Skeletal muscle tissue (tissue), 1 donor: ENCODE results near the gene PRR29. TPM values are rescaled to one million over a fixed set of nuclear protein-coding genes. Genes with fewer than 3 reads are reported as not detected.

Experiments
- total RNA-seq: library from RNA; depleted of rRNA; stranded (reverse); fragments of >200 nt; gene quantifications from one replicate; pipeline ENCODE4 v1.2.3, GENCODE V29; 2014

Gene PRR29
- total RNA-seq, 1 donor from 2014 or later: not detected

Other genes with a start within 250 kb of the PRR29 start
- gene CCDC47, start 224.8 kb upstream of the PRR29 start, total RNA-seq: 43.8 TPM
- gene DDX42, start 224.2 kb upstream of the PRR29 start, total RNA-seq: 69.9 TPM
- gene PSMC5, start 170.9 kb upstream of the PRR29 start, total RNA-seq: 41.2 TPM
- gene FTSJ3, start 170.7 kb upstream of the PRR29 start, total RNA-seq: 62.6 TPM
- 44.4 TPM for gene SMARCD2, start 155.7 kb upstream of the PRR29 start, total RNA-seq
- gene CSH2, start 124.7 kb upstream of the PRR29 start, total RNA-seq: not detected
- gene GH2, start 116.4 kb upstream of the PRR29 start, total RNA-seq: not detected
- gene CSH1, start 101.8 kb upstream of the PRR29 start, total RNA-seq: not detected
- gene CSHL1, start 87.1 kb upstream of the PRR29 start, total RNA-seq: not detected
- not detected for gene GH1, start 79.5 kb upstream of the PRR29 start, total RNA-seq
- gene CD79B, start 66.0 kb upstream of the PRR29 start, total RNA-seq: 2.1 TPM
- 32.9 TPM for gene SCN4A, start 25.4 kb upstream of the PRR29 start, total RNA-seq
- gene ICAM2, start 22.3 kb downstream of the PRR29 start, total RNA-seq: 43.3 TPM
- gene ERN1, start 131.8 kb downstream of the PRR29 start, total RNA-seq: 5.7 TPM